DOHH2 (cell line): Measurements from ENCODE around the gene RUSC1.

Experiments
- H3F3A ChIP-seq: fragments of 200-600 bp; sonication (generic), shearing (Covaris generic); 2 replicates; pipeline ENCODE4 v1.6.0; 2016; ENCODE audit warnings: antibody characterized with exemption, mild to moderate bottlenecking; ENCODE audit not compliant: control insufficient read depth, insufficient read depth
- H3K27ac ChIP-seq: fragments of 200-600 bp; sonication (generic); 2 replicates; pipeline ENCODE4 v1.5.1; 2014; ENCODE audit warnings: low read depth, mild to moderate bottlenecking, low read length, moderate library complexity
- H3K27me3 ChIP-seq: fragments of 200-600 bp; sonication (generic); 2 replicates; pipeline ENCODE4 v1.6.1; 2014; ENCODE audit warnings: mild to moderate bottlenecking, low read length, mixed read lengths; ENCODE audit not compliant: control insufficient read depth
- H3K36me3 ChIP-seq: fragments of 200-600 bp; sonication (generic); 2 replicates; pipeline ENCODE4 v1.6.1; 2014; ENCODE audit warnings: mild to moderate bottlenecking, low read length, moderate library complexity, mixed read lengths; ENCODE audit not compliant: control insufficient read depth
- H3K4me1 ChIP-seq: fragments of 200-600 bp; sonication (generic); 2 replicates; pipeline ENCODE4 v1.6.1; 2014; ENCODE audit warnings: mild to moderate bottlenecking, low read length, mixed read lengths; ENCODE audit not compliant: control insufficient read depth
- H3K4me2 ChIP-seq: fragments of 200-600 bp; sonication (generic); 2 replicates; pipeline ENCODE4 v1.6.0; 2014; ENCODE audit warnings: mild to moderate bottlenecking, low read length, moderate library complexity
- H3K4me3 ChIP-seq: fragments of 200-600 bp; sonication (generic); 2 replicates; pipeline ENCODE4 v1.5.1; 2014; ENCODE audit warnings: mild to moderate bottlenecking, low read length, mixed read lengths
- H3K79me2 ChIP-seq: fragments of 200-600 bp; sonication (generic); 2 replicates; pipeline ENCODE4 v1.6.1; 2014; ENCODE audit warnings: mild to moderate bottlenecking, low read length, mixed read lengths; ENCODE audit not compliant: control insufficient read depth
- H3K9me2 ChIP-seq: fragments of 200-600 bp; sonication (generic); replicated peaks from 2 replicates; pipeline ENCODE4 v1.6.1; 2014; ENCODE audit warnings: mild to moderate bottlenecking, low read length, mixed read lengths; ENCODE audit not compliant: control insufficient read depth
- H3K9me3 ChIP-seq: fragments of 200-600 bp; sonication (generic); 2 replicates; pipeline ENCODE4 v1.6.1; 2014; ENCODE audit warnings: antibody characterized with exemption, low read length, mixed read lengths; ENCODE audit not compliant: control insufficient read depth, insufficient read depth
- H4K20me1 ChIP-seq: fragments of 200-600 bp; sonication (generic); 2 replicates; pipeline ENCODE4 v1.6.0; 2014; ENCODE audit warnings: low read depth, mild to moderate bottlenecking, antibody characterized with exemption, low read length, moderate library complexity; ENCODE audit not compliant: control insufficient read depth, insufficient read depth
- CTCF ChIP-seq: fragments of 200-600 bp; sonication (generic); IDR thresholded peaks from one replicate; pipeline ENCODE4 v1.5.1; 2014; ENCODE audit warnings: antibody characterized with exemption, mild to moderate bottlenecking, low read depth, low read length; ENCODE audit not compliant: poor library complexity, severe bottlenecking
- EZH2phosphoT487 ChIP-seq: fragments of 200-600 bp; sonication (generic); IDR thresholded peaks from 2 replicates; pipeline ENCODE4 v1.6.1; 2017; ENCODE audit warnings: borderline replicate concordance, mild to moderate bottlenecking, antibody characterized with exemption, low read length, moderate library complexity, mixed read lengths

The RUSC1 gene

GRCh38 chr1:155284476-155284875 lies 36.2 kb upstream of the RUSC1 start:
- H3K9me2 ChIP-seq = no peaks in the 10 kb centered on the region
- no peaks in the 10 kb centered on the region for H3K27me3 ChIP-seq
- H3K27ac ChIP-seq = no peak overlapping the region
- H3K9me3 ChIP-seq = no peaks in the 10 kb centered on the region
- H3K4me2 ChIP-seq = no peak overlapping the region
- H4K20me1 ChIP-seq = no peaks in the 10 kb centered on the region
- H3K79me2 ChIP-seq = peaks cover under 1% of the 10 kb centered on the region
- H3K36me3 ChIP-seq = peaks cover 38% of the 10 kb centered on the region
- H3F3A ChIP-seq = no peaks in the 10 kb centered on the region
- no peak overlapping the region for H3K4me3 ChIP-seq
- H3K4me1 ChIP-seq = peaks cover under 1% of the 10 kb centered on the region
- TF ChIP-seq CTCF = no peak
- TF ChIP-seq EZH2phosphoT487 = no peak

- Histone ChIP-seq H3K9me3 (no peaks in the 10 kb centered on the region), H3K4me3 (no peak overlapping the region), H3K79me2 (no peaks in the 10 kb centered on the region; the same call in 1 of the 2 replicates), H3K4me1 (no peaks in the 10 kb centered on the region), H3K27me3 (no peaks in the 10 kb centered on the region), H3K27ac (no peak overlapping the region), H3K36me3 (peaks cover 37% of the 10 kb centered on the region), H3F3A (no peaks in the 10 kb centered on the region), H4K20me1 (no peaks in the 10 kb centered on the region), H3K9me2 (no peaks in the 10 kb centered on the region), H3K4me2 (no peak overlapping the region)
- TF ChIP-seq EZH2phosphoT487 (no peak), CTCF (no peak)
Measured at GRCh38 chr1:155285063-155285462, 35.6 kb upstream of the RUSC1 start.

GRCh38 chr1:155285631-155286044 lies 35.1 kb upstream of the RUSC1 start:
- H3K27me3 ChIP-seq = no peaks in the 10 kb centered on the region
- H3K36me3 ChIP-seq = peaks cover 37% of the 10 kb centered on the region
- TF ChIP-seq EZH2phosphoT487 (no peak), CTCF (no peak)
- no peaks in the 10 kb centered on the region for H4K20me1 ChIP-seq
- no peak overlapping the region for H3K4me2 ChIP-seq
- H3K79me2 ChIP-seq = no peaks in the 10 kb centered on the region; the same call in 1 of the 2 replicates
- H3K9me2 ChIP-seq = no peaks in the 10 kb centered on the region
- H3K4me1 ChIP-seq = no peaks in the 10 kb centered on the region
- no peaks in the 10 kb centered on the region for H3F3A ChIP-seq
- no peak overlapping the region for H3K27ac ChIP-seq
- H3K9me3 ChIP-seq = no peaks in the 10 kb centered on the region
- no peak overlapping the region for H3K4me3 ChIP-seq
